Non-pigmented ciliary epithelial cell (primary cell): ENCODE results near the gene ZBTB12.
A peak's percentile ranks its signal among the peaks of the same experiment; 100 is the strongest.
"Not testable (repeated sequence)": the region's sequence is repeated elsewhere in the genome, so short reads cannot be mapped to it uniquely, and the experiment has no call there.

ENCODE experiments used
- DNase-seq: peaks from one replicate; pipeline ENCODE4 v3.0.0-alpha.2; 2010; ENCODE audit warnings: low read depth

Gene ZBTB12

GRCh38 chr6:31874836-31875572 is 26.9 kb downstream of the ZBTB12 start:
- no peak for DNase-seq

GRCh38 chr6:31874084-31874670 is 27.7 kb downstream of the ZBTB12 start:
- no peak for DNase-seq

GRCh38 chr6:31871046-31871659 is 30.7 kb downstream of the ZBTB12 start:
- no peak for DNase-seq

- DNase-seq, result no peak
Measured at GRCh38 chr6:31870385-31870921, 31.4 kb downstream of the ZBTB12 start.

GRCh38 chr6:31869343-31869742 is 32.5 kb downstream of the ZBTB12 start:
- DNase-seq, result no peak

- not testable (repeated sequence) for DNase-seq
Measured at GRCh38 chr6:31868658-31868971, 33.3 kb downstream of the ZBTB12 start.

GRCh38 chr6:31865205-31866118 is 36.4 kb downstream of the ZBTB12 start:
- no peak for DNase-seq

GRCh38 chr6:31864818-31865204 is 37.1 kb downstream of the ZBTB12 start:
- DNase-seq, result no peak

- DNase-seq, result not testable (repeated sequence)
Measured at GRCh38 chr6:31864123-31864562, 37.7 kb downstream of the ZBTB12 start.

GRCh38 chr6:31862344-31863235 is 39.3 kb downstream of the ZBTB12 start, which contains the start of gene NEU1:
NEU1 (minus strand) TSS chr6:31862821; CDS start chr6:31862776, 45 bp downstream.
- DNase-seq, result peak; percentile 100

- DNase-seq, result no peak
Measured at GRCh38 chr6:31861919-31862343, 40.0 kb downstream of the ZBTB12 start.

GRCh38 chr6:31861150-31861549 is 40.7 kb downstream of the ZBTB12 start:
- no peak for DNase-seq

- DNase-seq, result no peak
Measured at GRCh38 chr6:31860349-31860748, 41.5 kb downstream of the ZBTB12 start.

GRCh38 chr6:31859923-31860322 is 42.0 kb downstream of the ZBTB12 start:
- no peak for DNase-seq

- DNase-seq, result no peak
Measured at GRCh38 chr6:31858707-31859106, 43.2 kb downstream of the ZBTB12 start.

- not testable (repeated sequence) for DNase-seq
Measured at GRCh38 chr6:31857774-31858173, 44.1 kb downstream of the ZBTB12 start.

- DNase-seq, result not testable (repeated sequence)
Measured at GRCh38 chr6:31851980-31852718, 49.7 kb downstream of the ZBTB12 start.

GRCh38 chr6:31851485-31851832 is 50.4 kb downstream of the ZBTB12 start:
- DNase-seq, result no peak

GRCh38 chr6:31850765-31851484 is 51.0 kb downstream of the ZBTB12 start:
- no peak for DNase-seq
